Posterior cingulate gyrus (tissue), 11 donors: ENCODE results near the gene S100G.

Experiments used
- DNase-seq, 10 donors: peaks; one replicate each; pipeline versions ENCODE4 v3.0.0 to v3.0.0-alpha.2; 2020 to 2021; ENCODE audit warnings: mixed read lengths in 3 of 10
- intact Hi-C: fragments of 100-400 bp; cut with DNase I; formaldehyde crosslinking; loops from one replicate; pipeline ENCODE4 v1.15.1; 2023

Gene S100G

DNA sequence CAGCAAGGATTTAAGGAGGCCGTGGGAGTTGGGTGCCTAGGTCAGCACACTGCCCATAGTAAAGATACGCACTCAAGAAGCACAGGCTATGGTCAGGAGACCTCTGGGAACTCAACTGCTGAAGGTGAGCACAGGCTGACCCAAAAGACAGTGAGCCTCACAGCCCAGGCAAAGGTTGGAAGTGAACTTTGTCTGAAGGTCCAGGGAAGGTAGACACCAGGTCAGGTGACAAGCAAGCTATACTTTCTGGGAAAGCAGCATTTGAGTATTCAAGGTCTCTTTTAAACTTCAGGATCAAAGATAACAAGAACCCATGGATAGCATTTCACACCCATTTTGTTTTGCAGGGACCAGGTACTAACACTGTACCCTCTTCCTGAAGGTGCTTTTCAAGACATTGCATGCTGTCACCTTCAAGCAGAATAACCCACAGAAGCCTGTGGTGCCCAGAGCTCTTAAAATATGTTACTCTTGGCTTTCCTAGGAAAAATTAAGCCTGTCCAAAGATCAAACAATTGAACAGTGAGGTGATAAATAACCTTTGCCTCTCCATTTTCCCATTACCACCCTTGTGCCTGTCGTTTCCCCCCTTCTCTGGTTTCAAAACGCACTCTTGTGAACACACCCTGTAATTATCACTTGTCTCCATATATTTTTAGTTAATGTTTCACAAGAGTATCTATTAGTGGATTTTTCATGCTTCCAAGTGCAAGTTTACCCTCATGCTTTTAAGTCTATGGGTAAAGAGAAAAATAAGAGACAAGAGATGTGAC lies 3.4 kb upstream of the S100G start:
- intact Hi-C loops = no loop called here
- no peak for DNase-seq

DNA sequence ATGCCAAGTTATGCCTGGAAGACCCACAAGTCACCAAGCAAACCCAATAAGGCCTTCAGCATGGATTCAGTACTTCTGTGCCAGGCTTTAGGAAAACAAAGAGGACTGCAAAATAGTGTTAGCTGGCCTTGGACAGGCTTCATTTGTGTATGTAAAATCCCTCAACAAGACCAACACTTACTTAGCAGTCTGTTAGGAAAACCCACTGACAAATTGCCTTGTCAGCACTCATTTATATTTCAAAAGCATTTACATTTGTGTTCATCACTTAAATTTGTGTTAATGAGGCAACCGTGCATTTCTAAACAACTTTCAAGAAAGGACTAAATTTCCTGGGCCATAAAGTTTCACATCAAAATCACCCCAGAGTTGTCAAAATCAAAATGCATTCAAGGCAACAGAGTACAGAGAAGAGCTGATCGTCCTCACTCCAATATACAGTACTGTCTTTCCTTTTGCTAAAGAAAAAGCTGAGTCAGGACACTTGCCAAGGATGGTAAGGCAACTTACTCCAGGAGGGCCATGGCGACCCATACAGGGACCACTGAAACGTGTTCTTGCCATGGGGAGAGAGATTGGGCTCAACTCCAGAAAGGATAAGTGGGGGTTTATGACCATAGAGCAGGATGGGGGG lies 1.6 kb downstream of the S100G start:
- intact Hi-C loops = no loop called here
- no peak for DNase-seq

DNA sequence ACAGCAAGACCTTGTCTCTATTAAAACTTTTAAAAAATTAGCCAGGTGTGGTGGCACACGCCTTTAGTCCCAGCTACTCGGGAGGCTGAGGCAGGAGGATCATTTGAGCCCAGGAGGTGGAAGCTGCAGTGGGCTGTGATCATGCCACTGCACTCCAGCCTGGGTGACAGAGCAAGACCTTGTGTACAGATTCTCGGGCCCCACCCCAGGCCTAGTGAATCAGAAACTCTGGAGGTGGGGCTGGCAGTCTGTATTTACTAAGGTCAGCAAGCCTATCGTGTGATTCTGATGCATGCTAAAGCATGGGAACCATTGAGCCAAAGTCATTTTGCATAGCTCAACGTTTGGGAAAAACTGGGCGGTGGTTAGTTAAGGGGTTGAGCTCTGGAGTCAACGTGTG lies 3.5 kb downstream of the S100G start:
- no peak for DNase-seq
- intact Hi-C loops = no loop called here

DNA sequence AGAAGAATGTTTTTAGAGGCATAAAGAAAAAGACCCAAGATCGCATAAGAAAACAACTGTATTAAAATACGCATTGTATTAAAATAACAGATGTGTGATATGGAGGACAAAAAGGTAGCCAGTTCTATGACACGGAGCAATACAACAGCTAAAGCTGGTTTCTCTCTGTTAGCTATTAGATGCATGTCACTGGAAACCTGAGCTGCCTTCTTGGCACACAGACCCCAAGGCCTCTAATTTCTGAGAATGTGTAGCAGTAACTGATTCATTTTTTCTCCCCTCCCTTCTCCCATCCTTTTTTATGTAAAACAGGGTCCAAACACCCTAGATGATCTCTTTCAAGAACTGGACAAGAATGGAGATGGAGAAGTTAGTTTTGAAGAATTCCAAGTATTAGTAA lies 4.1 kb downstream of the S100G start:
- DNase-seq = no peak
- intact Hi-C loops = no loop called here

DNA sequence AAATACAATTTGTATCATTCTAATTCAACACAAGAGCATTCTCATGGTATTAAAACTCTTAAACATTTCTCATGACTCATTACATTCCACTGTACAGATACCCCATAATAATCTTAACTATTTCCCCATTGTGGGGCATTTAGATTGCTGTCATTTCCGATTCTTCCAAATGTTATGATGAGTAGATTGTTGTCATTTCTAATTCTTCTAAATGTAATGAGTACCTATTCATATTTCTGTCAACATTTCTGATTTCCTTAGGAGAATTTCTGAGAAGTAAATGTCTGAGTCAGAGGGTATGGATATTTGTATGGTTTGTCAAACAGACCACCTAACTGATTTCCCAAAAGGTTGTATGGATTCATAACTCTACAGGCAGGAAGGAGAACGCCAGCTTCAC lies 8.3 kb downstream of the S100G start:
- intact Hi-C loops = no loop called here

DNA sequence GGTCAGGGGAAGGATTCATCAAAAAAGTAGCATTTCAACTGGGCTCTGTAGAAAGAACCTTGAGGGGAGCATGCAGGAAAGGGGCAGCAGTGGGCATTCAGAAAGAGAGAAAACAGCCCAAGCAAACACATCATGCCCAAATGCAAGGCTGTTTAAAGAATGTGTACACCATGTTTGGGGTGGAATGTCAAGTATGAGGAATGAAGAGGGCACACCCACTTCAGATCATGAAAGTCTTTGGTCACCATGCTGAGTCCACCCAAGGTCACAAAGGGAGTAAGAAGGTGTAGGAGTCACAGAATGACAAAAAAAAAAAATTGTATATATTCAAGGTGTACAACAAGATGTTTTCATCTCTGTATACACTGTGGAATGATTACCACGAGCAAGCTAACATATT lies 9.4 kb downstream of the S100G start:
- DNase-seq = no peak
- intact Hi-C loops = no loop called here

More for the DNA sequence above, 8.3 kb downstream of the S100G start:
- no peak for DNase-seq

- no peak for DNase-seq
- intact Hi-C loops = no loop called here
These were observed 11.5 kb downstream of the S100G start for GRCh38 chrX:16661495-16661894.

DNA sequence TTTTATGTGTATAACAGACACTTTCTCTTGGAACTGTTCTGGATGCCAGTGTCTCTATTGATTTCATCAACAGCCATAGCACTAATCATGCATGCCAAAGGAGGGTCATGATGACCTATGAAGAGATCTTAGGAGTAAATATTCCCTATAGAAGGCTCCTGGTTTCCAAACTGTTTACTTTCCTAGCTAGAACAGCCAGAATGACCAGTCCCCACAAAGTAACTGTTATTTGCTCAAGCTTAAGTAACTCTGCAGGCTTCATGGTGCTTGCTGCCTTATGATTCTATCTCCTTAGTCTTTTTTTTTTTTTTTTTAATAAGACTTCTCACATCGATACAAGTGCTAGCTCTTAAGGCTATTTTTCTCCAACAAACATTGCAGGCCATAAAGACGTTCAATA lies 12.4 kb downstream of the S100G start:
- no peak for DNase-seq
- intact Hi-C loops = no loop called here

GRCh38 chrX:16664074-16664473 lies 14.1 kb downstream of the S100G start:
- DNase-seq = no peak
- intact Hi-C loops = no loop called here

GRCh38 chrX:16664626-16665025 lies 14.7 kb downstream of the S100G start:
- DNase-seq = no peak
- intact Hi-C loops = no loop called here

DNA sequence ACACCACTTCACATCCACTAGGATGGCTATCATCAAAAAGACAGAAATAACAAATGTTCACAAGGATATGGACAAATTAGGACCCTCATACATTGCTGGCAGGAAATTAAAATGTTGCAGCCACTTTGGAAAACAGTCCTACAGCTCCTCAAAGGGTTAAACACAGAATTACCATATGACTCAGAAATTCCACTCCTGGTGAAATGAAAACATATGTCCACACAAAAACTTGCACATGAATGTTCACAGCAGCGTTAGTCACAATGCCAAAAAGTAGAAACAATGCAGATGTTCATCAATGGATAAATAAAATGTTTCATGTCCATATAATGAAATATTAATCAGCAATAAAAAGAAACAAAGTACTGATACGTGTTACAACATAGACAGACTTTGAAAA lies 15.1 kb downstream of the S100G start:
- intact Hi-C loops = no loop called here
- no peak for DNase-seq

- DNase-seq = peak in 4 of 10 donors; percentile 9 to 46 (median 31)
- intact Hi-C loops = no loop called here
These were observed 16.6 kb downstream of the S100G start for GRCh38 chrX:16666541-16666940.

- intact Hi-C loops = loop anchor here (5.0 to 10.0 kb wide), 2 partner anchors 234 to 546 kb away; partner anchors contain the start of gene GRPR
- peak in 2 of 10 donors; percentile 2 to 20 for DNase-seq
These were observed 21.0 kb downstream of the S100G start for GRCh38 chrX:16671005-16671404.

DNA sequence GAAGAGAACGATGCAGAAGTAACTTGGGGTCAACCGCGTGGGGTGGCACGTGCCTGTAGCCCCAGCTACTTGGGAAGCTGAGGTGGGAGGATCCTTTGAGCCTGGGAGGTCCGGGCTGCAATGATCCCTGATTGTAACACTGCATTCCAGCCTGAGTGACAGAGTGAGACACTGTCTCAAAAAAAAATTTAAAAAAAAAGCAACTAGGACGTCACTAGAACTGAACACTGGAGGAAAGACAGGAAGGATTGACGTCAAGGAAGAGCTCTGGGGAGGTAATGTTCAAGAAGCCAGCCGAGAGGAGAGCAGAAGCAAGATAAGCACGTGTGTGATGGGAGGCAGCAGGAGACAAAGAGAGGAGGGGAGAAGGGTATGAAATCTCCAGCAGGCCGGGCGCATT lies 28.7 kb downstream of the S100G start:
- DNase-seq = no peak
- intact Hi-C loops = loop anchor here (10.0 kb wide), 1 partner anchor 554 kb away; the partner anchor contains the start of gene GRPR

DNA sequence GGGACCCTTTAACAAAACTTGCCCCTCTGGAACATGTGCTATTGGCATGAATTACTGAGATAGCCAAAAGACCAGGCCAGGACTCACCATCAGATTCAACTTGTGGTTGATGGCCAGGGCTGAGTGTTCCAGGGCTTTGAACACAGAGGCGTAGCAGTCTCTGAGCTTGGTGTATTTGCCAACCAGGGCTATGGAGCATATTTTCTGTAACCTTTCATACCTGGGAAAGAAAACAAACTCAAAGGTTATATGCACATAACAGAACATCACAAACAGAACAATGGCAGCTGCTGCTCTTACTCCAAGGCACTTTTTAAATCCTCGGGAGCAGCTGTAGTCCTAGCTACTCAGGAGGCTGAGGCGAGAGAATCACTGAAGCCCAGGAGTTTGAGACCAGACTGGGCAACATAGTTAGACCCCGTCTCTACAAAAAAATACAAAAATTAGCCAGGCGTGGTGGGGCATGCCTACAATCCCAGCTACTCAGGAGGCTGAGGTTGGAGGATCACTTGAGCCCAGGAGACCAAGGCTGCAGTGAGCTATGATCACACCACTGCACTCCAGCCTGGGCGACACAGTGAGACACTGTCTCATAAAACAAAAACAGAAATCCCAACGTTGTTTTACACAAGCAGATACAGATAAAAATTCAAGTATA lies 33.2 kb downstream of the S100G start:
- intact Hi-C loops = no loop called here
- DNase-seq = no peak

DNA sequence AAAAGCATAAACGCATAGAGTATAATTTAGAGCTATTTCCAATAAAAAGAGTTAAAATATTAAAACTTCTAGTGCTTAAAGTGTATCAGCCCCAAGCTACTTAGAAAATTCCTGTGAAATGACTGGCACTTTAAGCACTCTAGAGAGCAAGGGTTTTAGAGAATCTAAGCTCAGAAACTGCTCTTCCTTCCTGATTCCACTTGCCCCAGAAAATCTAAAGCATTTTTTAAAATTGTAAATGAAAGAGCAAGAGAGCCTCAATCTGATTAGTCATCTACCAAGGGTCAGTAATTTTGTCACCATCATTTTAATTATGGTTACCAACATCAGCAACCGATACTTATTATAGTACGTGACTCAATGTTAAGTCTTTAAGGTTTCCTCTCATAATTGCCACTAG lies 37.6 kb downstream of the S100G start:
- no peak for DNase-seq
- intact Hi-C loops = no loop called here

DNA sequence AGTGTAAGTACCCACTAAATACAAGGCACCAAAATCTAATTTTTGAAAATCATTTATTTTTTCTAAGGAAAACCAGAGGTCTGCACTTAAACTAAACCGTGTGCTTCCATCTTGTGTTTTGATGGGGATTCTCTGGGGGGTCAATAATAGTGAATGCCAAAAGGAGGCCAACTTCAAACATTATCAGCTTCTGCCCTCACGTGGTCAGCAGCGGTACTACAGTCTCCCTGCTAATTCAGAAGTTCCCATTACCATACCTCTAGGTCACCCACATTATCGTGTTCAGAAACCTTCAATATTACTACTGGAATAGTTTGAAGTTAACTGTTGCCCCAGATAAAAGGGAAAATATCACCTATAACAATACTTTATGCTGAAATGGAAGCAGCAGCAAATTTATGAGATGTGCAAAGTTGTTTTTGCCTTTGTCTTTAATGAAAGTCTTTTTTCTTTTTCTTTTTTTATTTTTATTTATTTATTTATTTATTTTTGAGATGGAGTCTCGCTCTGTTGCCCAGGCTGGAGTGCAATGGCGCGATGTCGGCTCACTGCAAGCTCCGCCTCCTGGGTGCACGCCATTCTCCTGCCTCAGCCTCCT lies 45.2 kb downstream of the S100G start:
- peak in 7 of 10 donors; percentile 17 to 76 (median 54) for DNase-seq
- intact Hi-C loops = loop anchor here (10.0 kb wide), 1 partner anchor 1010 kb away; no protein-coding TSS in a partner anchor

- intact Hi-C loops = loop anchor here (10.0 kb wide), 1 partner anchor 1012 kb away; no protein-coding TSS in a partner anchor
- no peak for DNase-seq
These were observed 47.0 kb downstream of the S100G start for GRCh38 chrX:16696956-16697355.

DNA sequence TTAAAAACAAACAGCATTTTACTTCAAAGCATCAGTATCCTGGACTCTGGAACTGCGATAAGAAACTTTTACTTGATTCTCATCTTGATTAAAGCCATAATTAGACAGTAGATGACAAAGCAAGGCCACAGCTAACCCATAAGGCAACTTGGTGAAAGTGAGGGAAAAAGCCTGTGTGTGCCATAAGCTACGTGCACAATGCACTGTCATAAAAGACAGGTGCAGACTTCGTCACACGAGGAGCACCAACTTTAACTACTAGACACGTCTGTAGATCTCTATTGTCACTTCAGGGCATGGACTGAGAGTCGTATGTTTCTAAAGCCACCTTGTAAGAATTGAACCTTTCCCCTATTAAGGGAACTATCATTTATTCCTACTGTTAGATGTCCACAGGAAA lies 49.4 kb downstream of the S100G start:
- no peak for DNase-seq
- intact Hi-C loops = loop anchor here (10.0 kb wide), 1 partner anchor 1015 kb away; no protein-coding TSS in a partner anchor

GRCh38 chrX:16700734-16701133 lies 50.8 kb downstream of the S100G start:
- DNase-seq = no peak
- intact Hi-C loops = no loop called here
